AG04449 (cell line): ENCODE data around the gene DENND6B.
"Not testable (repeated sequence)": the region's sequence is repeated elsewhere in the genome, so short reads cannot be mapped to it uniquely, and the experiment has no call there.

Source experiments
- CTCF ChIA-PET: fragments of 350-600 bp; formaldehyde crosslinking; extraction: SDS; loops from one replicate; lab custom pipeline; 2021; ENCODE audit warnings: antibody characterized with exemption; lab: Yijun Ruan, JAX
- POLR2A ChIA-PET: fragments of 400-600, 350-600 bp; formaldehyde crosslinking; extraction: SDS; loops from one replicate; lab custom pipeline; 2020; ENCODE audit warnings: antibody characterized with exemption, inconsistent platforms; lab: Yijun Ruan, JAX
- DNase-seq: peaks from one replicate; pipeline ENCODE4 v3.0.0-alpha.2; 2010; ENCODE audit warnings: low read depth, low spot score
- H3K4me3 ChIP-seq: 2 replicates; pipeline ENCODE4 v1.5.1; 2011; ENCODE audit warnings: low read depth, mild to moderate bottlenecking, control low read depth, low read length
- TF ChIP-seq, protein P1 (sequence below): IDR thresholded peaks from one replicate; pipeline ENCODE4 v1.5.1; 2011; ENCODE audit warnings: mild to moderate bottlenecking, moderate library complexity, low read length, control low read depth, inconsistent platforms; ENCODE audit not compliant: insufficient read depth; ENCODE audit errors: missing control alignments

Gene DENND6B, protein sequence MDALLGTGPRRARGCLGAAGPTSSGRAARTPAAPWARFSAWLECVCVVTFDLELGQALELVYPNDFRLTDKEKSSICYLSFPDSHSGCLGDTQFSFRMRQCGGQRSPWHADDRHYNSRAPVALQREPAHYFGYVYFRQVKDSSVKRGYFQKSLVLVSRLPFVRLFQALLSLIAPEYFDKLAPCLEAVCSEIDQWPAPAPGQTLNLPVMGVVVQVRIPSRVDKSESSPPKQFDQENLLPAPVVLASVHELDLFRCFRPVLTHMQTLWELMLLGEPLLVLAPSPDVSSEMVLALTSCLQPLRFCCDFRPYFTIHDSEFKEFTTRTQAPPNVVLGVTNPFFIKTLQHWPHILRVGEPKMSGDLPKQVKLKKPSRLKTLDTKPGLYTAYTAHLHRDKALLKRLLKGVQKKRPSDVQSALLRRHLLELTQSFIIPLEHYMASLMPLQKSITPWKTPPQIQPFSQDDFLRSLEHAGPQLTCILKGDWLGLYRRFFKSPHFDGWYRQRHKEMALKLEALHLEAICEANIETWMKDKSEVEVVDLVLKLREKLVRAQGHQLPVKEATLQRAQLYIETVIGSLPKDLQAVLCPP

DNA sequence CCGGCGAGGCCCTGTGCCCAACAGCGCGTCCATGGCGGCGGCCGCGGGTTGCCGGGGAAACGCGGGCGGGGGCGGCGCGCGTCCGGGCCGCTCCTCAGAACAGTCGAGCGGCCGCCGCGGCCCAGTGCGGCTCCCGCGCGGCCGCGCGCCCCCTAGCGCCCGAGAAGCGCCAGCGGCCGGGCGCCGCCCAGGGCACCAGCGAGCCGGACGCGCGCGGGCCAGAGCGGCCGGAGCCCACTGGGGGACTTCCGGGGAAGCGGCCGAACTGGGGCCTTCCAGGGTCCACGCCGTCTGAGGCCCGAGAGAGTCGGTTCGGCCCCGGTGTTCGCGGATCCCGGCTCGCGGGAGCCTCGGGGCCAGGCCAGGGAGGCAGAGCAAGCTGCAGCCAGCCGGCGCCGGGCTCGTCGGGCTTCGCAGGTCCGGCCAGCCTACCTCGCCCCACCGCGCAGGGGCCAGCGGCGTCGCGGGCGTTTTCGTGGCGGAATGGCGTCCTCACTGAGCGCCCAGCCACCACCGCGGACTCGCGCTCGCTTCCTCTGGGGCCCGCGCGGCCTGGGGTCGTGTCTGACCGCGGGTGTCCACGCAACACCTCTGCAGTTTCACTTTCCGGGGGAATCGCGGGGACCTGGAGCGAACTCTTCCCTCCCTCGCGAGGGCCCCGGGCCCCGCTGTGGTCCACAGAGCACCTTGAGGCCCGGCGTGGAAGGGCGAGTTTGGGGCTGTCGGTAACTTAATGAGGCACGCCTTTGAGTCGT is at the start of gene DENND6B:
DENND6B (minus strand) TSS at position 57 of the 755 bp plus-strand sequence; CDS start at position 33, 24 bp downstream.
- CTCF ChIA-PET, result interaction anchor here (0.6 to 7.1 kb wide), 27 partner anchors 9 to 90 kb away, joined by 3 to 81 read pairs (median 4); partner anchors contain the start of genes HDAC10, MAPK12 and PLXNB2
- POLR2A ChIA-PET, result interaction anchor here (0.9 to 1.2 kb wide), 2 partner anchors 54 to 83 kb away, joined by 3 read pairs; partner anchors contain the start of gene TUBGCP6
- H3K4me3 ChIP-seq, result peak within 1 kb of the TSS; percentile 66
- TF ChIP-seq, protein P1, sequence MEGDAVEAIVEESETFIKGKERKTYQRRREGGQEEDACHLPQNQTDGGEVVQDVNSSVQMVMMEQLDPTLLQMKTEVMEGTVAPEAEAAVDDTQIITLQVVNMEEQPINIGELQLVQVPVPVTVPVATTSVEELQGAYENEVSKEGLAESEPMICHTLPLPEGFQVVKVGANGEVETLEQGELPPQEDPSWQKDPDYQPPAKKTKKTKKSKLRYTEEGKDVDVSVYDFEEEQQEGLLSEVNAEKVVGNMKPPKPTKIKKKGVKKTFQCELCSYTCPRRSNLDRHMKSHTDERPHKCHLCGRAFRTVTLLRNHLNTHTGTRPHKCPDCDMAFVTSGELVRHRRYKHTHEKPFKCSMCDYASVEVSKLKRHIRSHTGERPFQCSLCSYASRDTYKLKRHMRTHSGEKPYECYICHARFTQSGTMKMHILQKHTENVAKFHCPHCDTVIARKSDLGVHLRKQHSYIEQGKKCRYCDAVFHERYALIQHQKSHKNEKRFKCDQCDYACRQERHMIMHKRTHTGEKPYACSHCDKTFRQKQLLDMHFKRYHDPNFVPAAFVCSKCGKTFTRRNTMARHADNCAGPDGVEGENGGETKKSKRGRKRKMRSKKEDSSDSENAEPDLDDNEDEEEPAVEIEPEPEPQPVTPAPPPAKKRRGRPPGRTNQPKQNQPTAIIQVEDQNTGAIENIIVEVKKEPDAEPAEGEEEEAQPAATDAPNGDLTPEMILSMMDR, result peak; percentile 15
- no peak for DNase-seq

DNA sequence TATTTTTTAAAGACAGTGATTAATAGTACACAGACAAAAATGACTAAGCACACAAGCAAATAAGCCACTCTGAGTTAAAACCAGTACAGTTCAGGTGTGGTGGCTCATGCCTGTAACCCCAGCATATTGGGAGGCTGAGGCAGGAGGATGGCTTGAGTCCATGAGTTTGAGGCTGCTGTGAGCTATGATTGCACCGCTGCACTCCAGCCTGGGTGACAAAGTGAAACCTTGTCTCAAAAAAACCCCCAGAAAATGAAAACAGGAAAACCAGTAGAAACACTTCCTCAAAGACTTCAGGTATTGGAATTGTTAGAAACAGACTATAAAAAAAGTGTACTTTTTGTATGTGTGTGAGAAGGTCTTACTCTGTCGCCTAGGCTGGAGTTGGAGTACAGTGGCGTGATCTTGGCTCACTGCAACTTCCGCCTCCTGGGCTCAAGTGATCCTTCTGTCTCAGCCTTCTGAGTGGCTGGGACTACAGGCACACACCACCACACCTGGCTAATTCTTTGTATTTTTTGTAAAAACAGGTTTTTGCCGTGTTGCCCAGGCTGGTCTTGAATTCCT is 49.4 kb upstream of the DENND6B start:
- H3K4me3 ChIP-seq, result no peak overlapping the region
- DNase-seq, result no peak
- POLR2A ChIA-PET, result no interaction called here
- CTCF ChIA-PET, result interaction anchor here (1.1 to 1.5 kb wide), 5 partner anchors 8 to 135 kb away, joined by 3 to 8 read pairs (median 5); no protein-coding TSS in a partner anchor
- TF ChIP-seq, protein P1, result no peak

DNA sequence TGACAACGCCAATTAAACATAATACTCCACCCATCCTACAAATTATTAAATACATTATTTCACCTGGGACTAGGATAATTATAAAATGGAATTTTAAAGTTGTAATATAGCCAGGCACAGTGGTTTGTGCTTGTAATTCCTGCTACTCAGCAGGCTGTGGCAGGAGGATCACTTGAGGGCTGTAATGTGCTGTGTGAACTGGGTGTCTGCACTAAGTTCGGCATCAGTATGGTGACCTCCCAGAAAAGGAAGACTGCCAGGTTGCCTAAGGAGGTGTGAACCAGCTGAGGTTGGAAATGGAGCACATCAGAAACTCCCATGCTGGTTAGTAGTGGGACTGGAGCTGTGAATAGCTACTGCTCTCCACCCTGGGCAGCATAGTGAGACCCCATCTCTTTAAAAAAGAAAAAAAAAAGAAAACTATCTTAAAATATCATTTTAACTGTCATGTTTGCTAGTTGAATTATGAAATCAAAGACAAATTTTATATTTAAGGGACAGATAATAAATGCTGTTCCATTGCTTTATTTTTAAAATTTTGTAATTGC is 44.4 kb upstream of the DENND6B start:
- TF ChIP-seq, protein P1, result no peak
- DNase-seq, result no peak
- POLR2A ChIA-PET, result no interaction called here
- no peak overlapping the region for H3K4me3 ChIP-seq
- CTCF ChIA-PET, result interaction anchor here (0.9 to 1.3 kb wide), 2 partner anchors 9 to 11 kb away, joined by 3 read pairs; no protein-coding TSS in a partner anchor

DNA sequence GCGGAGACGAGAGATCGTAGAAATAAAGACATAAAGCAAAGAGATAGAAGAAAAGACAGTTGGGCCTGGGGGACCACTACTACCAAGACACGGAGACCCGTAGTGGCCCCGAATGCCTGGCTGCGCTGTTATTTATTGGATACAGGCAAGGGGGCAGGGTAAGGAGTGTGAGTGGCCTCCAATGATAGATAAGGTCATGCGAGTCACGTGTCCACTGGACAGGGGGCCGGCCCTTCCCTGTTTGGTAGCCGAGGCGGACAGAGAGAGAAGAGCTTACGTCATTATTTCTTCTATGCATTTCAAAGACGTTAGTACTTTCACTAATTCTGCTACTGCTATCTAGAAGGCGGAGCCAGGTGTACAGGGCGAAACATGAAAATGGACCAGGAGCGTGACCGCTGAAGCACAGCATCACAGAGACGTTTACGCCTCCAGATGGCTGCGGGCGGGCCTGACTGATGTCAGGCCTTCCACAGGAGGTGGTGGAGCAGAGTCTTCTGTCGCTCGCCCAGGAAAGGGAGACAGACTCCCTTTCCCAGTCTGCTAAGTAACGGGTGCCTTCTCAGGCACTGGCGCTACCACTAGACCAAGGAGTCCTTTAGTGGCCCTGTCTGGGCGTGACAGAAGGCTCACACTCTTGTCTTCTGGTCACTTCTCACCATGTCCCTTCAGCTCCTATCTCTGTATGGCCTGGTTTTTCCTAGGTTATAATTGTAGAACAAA is 41.1 kb upstream of the DENND6B start:
- no peak for DNase-seq
- POLR2A ChIA-PET, result no interaction called here
- no peak overlapping the region for H3K4me3 ChIP-seq
- CTCF ChIA-PET, result interaction anchor here (0.6 to 4.3 kb wide), 5 partner anchors 11 to 131 kb away, joined by 3 to 38 read pairs (median 16); partner anchors contain the start of gene HDAC10
- TF ChIP-seq, protein P1, result no peak

DNA sequence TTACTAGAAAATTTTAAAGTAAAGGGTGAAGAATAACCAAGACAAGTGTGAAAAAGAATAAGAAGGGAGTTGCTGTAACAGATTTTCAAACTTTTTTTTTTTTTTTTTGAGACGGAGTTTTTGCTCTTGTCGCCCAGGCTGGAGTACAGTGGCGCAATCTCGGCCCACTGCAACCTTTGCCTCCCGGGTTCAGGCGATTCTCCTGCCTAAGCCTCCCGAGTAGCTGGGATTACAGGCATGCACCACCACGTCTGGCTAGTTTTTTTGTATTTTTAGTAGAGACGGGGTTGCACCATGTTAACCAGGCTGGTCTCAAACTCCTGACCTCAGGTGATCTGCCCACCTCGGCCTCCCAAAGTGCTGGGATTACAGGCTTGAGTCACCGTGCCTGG is 37.0 kb upstream of the DENND6B start:
- DNase-seq, POLR2A ChIA-PET, H3K4me3 ChIP-seq: not testable (repeated sequence)
- CTCF ChIA-PET, result interaction anchor here (1.1 to 1.8 kb wide), 4 partner anchors 16 to 126 kb away, joined by 3 to 7 read pairs (median 4); partner anchors contain the start of gene HDAC10
